HCT116 (cell line): Measurements from ENCODE around the gene DCAF15. TPM values are rescaled to one million over a fixed set of nuclear protein-coding genes. Genes with fewer than 3 reads are reported as not detected.
A peak's percentile ranks its signal among the peaks of the same experiment; 100 is the strongest.

Experiments
- ATAC-seq: fragments of 200-7000 bp; cut with Tn5 transposase; 2 replicates; pipeline ENCODE4 v1.9.1; 2020; ENCODE audit warnings: mild to moderate bottlenecking, moderate library complexity
- BruUV-seq: library from RNA; stranded (reverse); fragments of 400-500 nt; replicated peaks from 2 replicates; lab custom pipeline; 2021; lab: Mats Ljungman, UMichigan
- CTCF ChIA-PET: fragments of 300-600 bp; sonication (Branson Sonifier 250); formaldehyde crosslinking; loops from one replicate; lab custom pipeline; 2021; ENCODE audit warnings: antibody characterized with exemption; lab: Charles Lee
- POLR2A ChIA-PET: fragments of 300-600, 350-600 bp; sonication (Branson Sonifier 250); formaldehyde crosslinking; loops from one replicate; lab custom pipeline; 2021; ENCODE audit warnings: antibody characterized with exemption; lab: Charles Lee
- RAD21 ChIA-PET, 2 experiments: fragments of 300-600 bp; sonication (Branson Sonifier 250); formaldehyde crosslinking; loops; one replicate each; lab custom pipeline; 2023; ENCODE audit warnings: low total read pairs in 2 of 2; ENCODE audit not compliant: uncharacterized antibody in 2 of 2, unreplicated experiment in 2 of 2, low non-redundant PET in 1 of 2; lab: Charles Lee
- DNase-seq: peaks from one replicate; pipeline ENCODE4 v3.0.0-alpha.2; 2010; ENCODE audit warnings: low read depth, low spot score
- H2AFZ ChIP-seq: fragments of 200-600 bp; shearing (Covaris generic), sonication (generic); 2 replicates; pipeline ENCODE4 v1.6.1; 2017; ENCODE audit warnings: low read depth, mixed run types, mixed read lengths, antibody characterized with exemption, low read length; ENCODE audit not compliant: poor library complexity, severe bottlenecking
- H3K27ac ChIP-seq: 2 replicates; pipeline ENCODE4 v1.5.1; 2012; ENCODE audit warnings: low read depth, low read length
- H3K27me3 ChIP-seq: fragments of 200-600 bp; sonication (generic); 2 replicates; pipeline ENCODE4 v1.6.1; 2016; ENCODE audit warnings: mixed run types, low read length, mixed read lengths; ENCODE audit not compliant: insufficient read depth
- H3K36me3 ChIP-seq, 2 experiments: fragments of 200-500 bp in 1 of 2; fragments of 200-600 bp in 1 of 2; sonication (Bioruptor generic) in 1 of 2; sonication (generic) in 1 of 2; 2 replicates each; pipeline versions ENCODE4 v1.5.1 to v1.6.1; 2014 to 2016; ENCODE audit warnings: low read length in 2 of 2, inconsistent platforms in 1 of 2, mixed read lengths in 1 of 2, mixed run types in 1 of 2; ENCODE audit not compliant: insufficient read depth in 2 of 2, control insufficient read depth in 1 of 2
- H3K4me1 ChIP-seq, 2 experiments: fragments of 200-600 bp in 1 of 2; sonication (generic) in 1 of 2; 2 replicates each; pipeline versions ENCODE4 v1.5.1 to v1.6.1; 2012 to 2017; ENCODE audit warnings: low read length in 2 of 2, inconsistent platforms in 1 of 2, mild to moderate bottlenecking in 1 of 2, mixed read lengths in 1 of 2, mixed run types in 1 of 2, moderate library complexity in 1 of 2; ENCODE audit not compliant: insufficient read depth in 2 of 2, control insufficient read depth in 1 of 2
- H3K4me2 ChIP-seq: fragments of 200-600 bp; sonication (generic); 2 replicates; pipeline ENCODE4 v1.6.1; 2017; ENCODE audit warnings: mixed run types, low read length, mixed read lengths
- H3K4me3 ChIP-seq, 2 experiments: fragments of 200-600 bp in 1 of 2; sonication (generic) in 1 of 2; replicated peaks in 1 of 2; 2 replicates each; pipeline ENCODE4 v1.5.1; 2011 to 2016; ENCODE audit warnings: low read length in 2 of 2, control low read depth in 1 of 2, low read depth in 1 of 2, mild to moderate bottlenecking in 1 of 2, mixed read lengths in 1 of 2, mixed run types in 1 of 2
- H3K79me2 ChIP-seq: fragments of 200-600 bp; sonication (generic); 2 replicates; pipeline ENCODE4 v1.6.1; 2017; ENCODE audit warnings: mild to moderate bottlenecking, mixed run types, low read length, moderate library complexity, mixed read lengths; ENCODE audit not compliant: insufficient read depth
- H3K9ac ChIP-seq: fragments of 200-600 bp; sonication (generic); 2 replicates; pipeline ENCODE4 v1.6.1; 2016; ENCODE audit warnings: low read length, mixed read lengths
- H3K9me2 ChIP-seq: fragments of 200-600 bp; sonication (generic), shearing (Covaris generic); 2 replicates; pipeline ENCODE4 v1.6.1; 2017; ENCODE audit warnings: mixed run types, mild to moderate bottlenecking, moderate library complexity; ENCODE audit not compliant: insufficient read depth
- H3K9me3 ChIP-seq, 2 experiments: fragments of 200-500 bp in 1 of 2; fragments of 200-600 bp in 1 of 2; sonication (Bioruptor generic) in 1 of 2; sonication (generic) in 1 of 2; 2 replicates each; pipeline ENCODE4 v1.6.1; 2014 to 2017; ENCODE audit warnings: low read length in 2 of 2, mixed read lengths in 2 of 2, inconsistent platforms in 1 of 2, low read depth in 1 of 2, mild to moderate bottlenecking in 1 of 2, mixed run types in 1 of 2, moderate library complexity in 1 of 2; ENCODE audit not compliant: control insufficient read depth in 1 of 2, insufficient read depth in 1 of 2
- H4K20me1 ChIP-seq: fragments of 200-600 bp; sonication (generic), shearing (Covaris generic); 2 replicates; pipeline ENCODE4 v1.6.1; 2017; ENCODE audit warnings: mixed run types, mild to moderate bottlenecking, moderate library complexity; ENCODE audit not compliant: insufficient read depth
- ATF3 ChIP-seq: IDR thresholded peaks from 2 replicates; pipeline ENCODE4 v1.6.1; 2012
- CBX3 ChIP-seq: IDR thresholded peaks from 2 replicates; pipeline ENCODE4 v1.6.1; 2012; ENCODE audit warnings: low read depth
- CEBPB ChIP-seq: IDR thresholded peaks from 2 replicates; pipeline ENCODE4 v1.6.1; 2012; ENCODE audit warnings: low read depth
- CTCF ChIP-seq, 3 experiments: fragments of 200-600 bp in 1 of 3; sonication (generic) in 1 of 3; IDR thresholded peaks in 2 of 3; conservative IDR thresholded peaks in 1 of 3; 2 replicates each; pipeline ENCODE4 v1.5.1; 2012 to 2017; ENCODE audit warnings: low read depth in 2 of 3, low read length in 2 of 3, antibody characterized with exemption in 1 of 3, borderline replicate concordance in 1 of 3, control low read depth in 1 of 3, mild to moderate bottlenecking in 1 of 3, mixed read lengths in 1 of 3, mixed run types in 1 of 3, moderate library complexity in 1 of 3; ENCODE audit not compliant: insufficient read depth in 1 of 3
- ELF1 ChIP-seq: IDR thresholded peaks from 2 replicates; pipeline ENCODE4 v1.6.1; 2012; ENCODE audit warnings: low read depth, borderline replicate concordance
- EZH2 ChIP-seq: fragments of 200-600 bp; sonication (generic); IDR thresholded peaks from 2 replicates; pipeline ENCODE4 v1.6.1; 2017; ENCODE audit warnings: antibody characterized with exemption, mixed run types
- EZH2phosphoT487 ChIP-seq: fragments of 200-600 bp; IDR thresholded peaks from 2 replicates; pipeline ENCODE4 v1.6.1; 2018; ENCODE audit warnings: antibody characterized with exemption, borderline replicate concordance
- FOSL1 ChIP-seq: IDR thresholded peaks from 2 replicates; pipeline ENCODE4 v1.6.1; 2012; ENCODE audit warnings: low read depth
- MAX ChIP-seq: IDR thresholded peaks from 2 replicates; pipeline ENCODE4 v1.6.1; 2012
- POLR2A ChIP-seq: IDR thresholded peaks from 2 replicates; pipeline ENCODE4 v1.7.0; 2011; ENCODE audit warnings: borderline replicate concordance; ENCODE audit not compliant: insufficient read depth, insufficient read length; ENCODE audit errors: extremely low read depth
- POLR2AphosphoS5 ChIP-seq: IDR thresholded peaks from 2 replicates; pipeline ENCODE4 v1.6.1; 2011; ENCODE audit warnings: mild to moderate bottlenecking, low read depth, low read length, moderate library complexity
- SP1 ChIP-seq: IDR thresholded peaks from 2 replicates; pipeline ENCODE4 v1.6.1; 2012; ENCODE audit warnings: low read depth
- ZBTB33 ChIP-seq: IDR thresholded peaks from 2 replicates; pipeline ENCODE4 v1.6.1; 2011; ENCODE audit warnings: mild to moderate bottlenecking, low read length, moderate library complexity; ENCODE audit not compliant: insufficient replicate concordance; ENCODE audit errors: extremely low read depth
- ZFX ChIP-seq: fragments of 450-650 bp; IDR thresholded peaks from 2 replicates; pipeline ENCODE4 v1.6.1; 2017
- intact Hi-C: fragments of 100-400 bp; cut with micrococcal nuclease; formaldehyde crosslinking; loops from 2 replicates; pipeline ENCODE4 v1.10.0; 2022
- total RNA-seq: library from RNA; stranded (reverse); gene quantifications from one replicate; pipeline ENCODE4 v1.2.1, GENCODE V29; 2021; ENCODE audit not compliant: unreplicated experiment

The DCAF15 gene
- total RNA-seq, 1 experiment from 2014 or later, result 46.2 TPM

GRCh38 chr19:13986348-13986904 lies 34.1 kb downstream of the DCAF15 start:
- Histone ChIP-seq H3K4me2 (no peak overlapping the region), H3K4me1 (peaks cover 8 to 12% of the 10 kb centered on the region in 2 experiments; a peak in 3 of 4 replicates), H4K20me1 (no peaks in the 10 kb centered on the region), H2AFZ (no peak overlapping the region), H3K36me3 (peaks cover 0 to 4% of the 10 kb centered on the region in 2 experiments; a peak in 1 of 4 replicates), H3K9ac (no peak overlapping the region), H3K27me3 (no peaks in the 10 kb centered on the region), H3K9me2 (no peaks in the 10 kb centered on the region), H3K4me3 (no peak overlapping the region), H3K27ac (no peak overlapping the region), H3K9me3 (no peaks in the 10 kb centered on the region)
- ATAC-seq, result 0 out of 2 replicates have a peak, but pooled peaks have one; percentile 20
- ChIA-PET CTCF (no interaction called here), RAD21 (no interaction called here)
- intact Hi-C loops, result no loop called here
- no peak for DNase-seq
- no peak for TF ChIP-seq MAX
- no peak for TF ChIP-seq CEBPB
- no peak for TF ChIP-seq FOSL1
- no peak for TF ChIP-seq ATF3
- no peak for TF ChIP-seq ZFX
- no peak for TF ChIP-seq EZH2phosphoT487
- TF ChIP-seq POLR2A, result no peak
- TF ChIP-seq POLR2AphosphoS5, result no peak
- no peak for TF ChIP-seq CBX3
- TF ChIP-seq EZH2, result no peak
- no peak for TF ChIP-seq ZBTB33
- TF ChIP-seq SP1, result no peak
- no peak for TF ChIP-seq CTCF (IDR thresholded peaks at IDR 0.05 in 2 of 3, conservative IDR thresholded peaks at IDR 0.05 in 1 of 3; ENCODE audit: borderline replicate concordance in 1 of 3, insufficient read depth in 1 of 3, low read depth in 2 of 3, low read length in 2 of 3)
- TF ChIP-seq ELF1, result no peak
- TF ChIP-seq, all 23 proteins: peak for 0
- no TSS peak for BruUV-seq
- POLR2A ChIA-PET, result no interaction called here
- no peaks in the 10 kb centered on the region for H3K79me2 ChIP-seq
